BLaER1 treated with 17β-estradiol and CSF1 and Interleukin-3, amounts not matched to agents 10 nM and 100 nM (cell line): ENCODE results near the gene DTX3.
A peak's percentile ranks its signal among the peaks of the same experiment; 100 is the strongest.
"Not testable (repeated sequence)": the region's sequence is repeated elsewhere in the genome, so short reads cannot be mapped to it uniquely, and the experiment has no call there.

Experiments used
- H3K27ac ChIP-seq, 11 experiments: shearing (Covaris generic); formaldehyde crosslinking; 2 replicates each; pipeline ENCODE4 v1.8.1; 2022
- H3K27me3 ChIP-seq, 11 experiments: shearing (Covaris generic); formaldehyde crosslinking; 2 replicates each; pipeline ENCODE4 v1.8.1; 2022
- H3K36me3 ChIP-seq, 11 experiments: shearing (Covaris generic); formaldehyde crosslinking; 2 replicates each; pipeline ENCODE4 v1.8.1; 2022
- H3K4me1 ChIP-seq, 10 experiments: shearing (Covaris generic); formaldehyde crosslinking; 2 replicates each; pipeline ENCODE4 v1.8.1; 2022
- H3K4me2 ChIP-seq, 11 experiments: shearing (Covaris generic); formaldehyde crosslinking; 2 replicates each; pipeline ENCODE4 v1.8.1; 2022
- H3K4me3 ChIP-seq, 10 experiments: shearing (Covaris generic); formaldehyde crosslinking; 2 replicates each; pipeline ENCODE4 v1.8.1; 2022
- H3K9ac ChIP-seq, 11 experiments: shearing (Covaris generic); formaldehyde crosslinking; 2 replicates each; pipeline ENCODE4 v1.8.1; 2022
- H3K9me3 ChIP-seq, 11 experiments: shearing (Covaris generic); formaldehyde crosslinking; replicated peaks in 1 of 11; 2 replicates each; pipeline ENCODE4 v1.8.1; 2022
- H4K20me1 ChIP-seq, 11 experiments: shearing (Covaris generic); formaldehyde crosslinking; 2 replicates each; pipeline ENCODE4 v1.8.1; 2022
- Cebpa-rat ChIP-seq, 11 experiments: shearing (Covaris generic); IDR thresholded peaks; 2 replicates each; pipeline ENCODE4 v1.8.1; 2022

DTX3 gene, protein sequence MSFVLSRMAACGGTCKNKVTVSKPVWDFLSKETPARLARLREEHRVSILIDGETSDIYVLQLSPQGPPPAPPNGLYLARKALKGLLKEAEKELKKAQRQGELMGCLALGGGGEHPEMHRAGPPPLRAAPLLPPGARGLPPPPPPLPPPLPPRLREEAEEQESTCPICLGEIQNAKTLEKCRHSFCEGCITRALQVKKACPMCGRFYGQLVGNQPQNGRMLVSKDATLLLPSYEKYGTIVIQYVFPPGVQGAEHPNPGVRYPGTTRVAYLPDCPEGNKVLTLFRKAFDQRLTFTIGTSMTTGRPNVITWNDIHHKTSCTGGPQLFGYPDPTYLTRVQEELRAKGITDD

DNA sequence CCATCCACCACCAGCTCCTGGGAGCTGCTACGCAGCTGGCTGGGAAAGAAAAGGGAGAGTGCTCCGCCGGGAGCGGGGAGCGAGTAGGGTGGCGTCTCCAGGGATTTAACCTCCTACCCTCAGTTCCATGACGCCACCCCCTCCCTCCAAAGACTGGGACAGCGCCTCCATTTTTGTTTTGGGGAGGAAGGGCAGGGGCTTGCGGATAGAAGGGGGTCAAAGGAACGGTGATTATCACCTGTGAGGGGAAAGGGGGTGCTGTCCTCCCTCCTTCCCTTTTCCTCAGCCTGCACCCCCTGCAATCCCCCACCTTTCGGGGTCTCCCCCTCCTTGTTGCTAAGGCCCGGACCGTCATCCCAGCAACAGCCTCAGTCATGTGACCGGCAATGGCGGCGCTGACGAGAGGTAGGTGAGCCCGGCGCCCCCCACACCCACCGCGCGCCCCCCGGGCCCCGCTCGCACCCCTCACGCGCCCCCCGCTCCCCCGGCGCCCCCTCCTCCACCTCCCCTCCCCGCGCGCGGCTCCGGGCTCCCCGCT lies at the start of gene DTX3:
DTX3 (plus strand) TSS at position 371 of the 538 bp plus-strand sequence. CDS start 1,694 bp downstream, outside the sequence.
- H3K36me3 ChIP-seq = peaks cover 0 to 30% (median 9%) of the 10 kb centered on the region in 11 experiments; a peak in 7 of 22 replicates
- H3K4me2 ChIP-seq = peak within 1 kb of the TSS; percentile 78 to 94 (median 89)
- H3K4me3 ChIP-seq = peak within 1 kb of the TSS; percentile 51 to 72 (median 60)
- H3K4me1 ChIP-seq = peaks cover 21 to 48% (median 36%) of the 10 kb centered on the region in 10 experiments; a peak in 19 of 20 replicates
- H3K27me3 ChIP-seq = peaks cover 38 to 70% (median 59%) of the 10 kb centered on the region in 11 experiments
- no peaks in the 10 kb centered on the region for H3K9me3 ChIP-seq
- H3K27ac ChIP-seq = peak within 1 kb of the TSS; percentile 44 to 71 (median 65); a peak in 18 of 22 replicates
- no peak for TF ChIP-seq Cebpa-rat (IDR thresholded peaks at IDR 0.05)
- H3K9ac ChIP-seq = peak within 1 kb of the TSS; percentile 29 to 74 (median 70); a peak in 21 of 22 replicates
- H4K20me1 ChIP-seq = no peaks in the 10 kb centered on the region

DNA sequence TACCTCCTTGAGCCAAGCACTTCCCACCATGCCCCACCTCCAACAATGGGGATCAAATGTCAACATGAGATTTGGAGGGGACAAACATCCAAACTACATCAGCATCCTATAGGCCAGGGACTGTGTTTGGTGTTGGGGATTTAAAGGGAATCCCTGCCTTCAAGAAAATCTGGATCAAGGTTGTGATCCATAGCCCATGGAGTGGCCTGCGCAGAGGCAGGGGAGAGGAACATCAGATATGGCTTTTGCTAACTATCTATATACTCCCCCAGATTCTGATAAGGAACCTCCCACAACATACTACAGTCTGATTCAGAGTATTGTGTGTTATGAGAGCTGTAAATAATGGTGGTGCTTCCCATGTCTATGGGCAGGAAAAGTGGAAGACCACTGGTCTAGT lies 49.7 kb upstream of the DTX3 start:
- peaks cover 18 to 31% (median 21%) of the 10 kb centered on the region in 11 experiments for H3K27me3 ChIP-seq
- H3K4me3 ChIP-seq = no peak overlapping the region
- no peak for TF ChIP-seq Cebpa-rat (IDR thresholded peaks at IDR 0.05)
- no peaks in the 10 kb centered on the region for H3K36me3 ChIP-seq
- H3K9me3 ChIP-seq = no peaks in the 10 kb centered on the region
- peaks cover 0 to 17% (median 15%) of the 10 kb centered on the region in 10 experiments; a peak in 16 of 20 replicates for H3K4me1 ChIP-seq
- no peak overlapping the region for H3K27ac ChIP-seq
- H3K4me2 ChIP-seq = no peak overlapping the region
- no peak overlapping the region for H3K9ac ChIP-seq
- no peaks in the 10 kb centered on the region for H4K20me1 ChIP-seq

DNA sequence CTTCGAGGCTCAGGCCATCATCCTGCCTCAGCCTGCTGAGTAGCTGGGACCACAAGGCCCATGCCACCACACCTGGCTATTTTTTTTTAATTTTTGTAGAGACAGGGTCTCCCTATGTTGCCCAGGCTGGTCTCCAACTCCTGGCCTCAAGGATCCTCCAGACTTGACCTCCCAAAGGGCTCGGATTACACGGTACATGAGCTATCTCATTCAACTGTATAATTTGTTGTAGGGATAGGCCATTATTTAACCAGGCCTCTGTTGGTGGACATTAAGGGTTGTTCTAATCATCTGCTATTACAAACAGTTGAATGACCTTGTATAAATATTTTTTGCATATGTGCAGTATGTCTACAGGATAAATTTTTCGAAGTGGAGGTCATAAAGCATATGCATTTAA lies 45.8 kb upstream of the DTX3 start:
- no peak for TF ChIP-seq Cebpa-rat (IDR thresholded peaks at IDR 0.05)
- Histone ChIP-seq H4K20me1 (no peaks in the 10 kb centered on the region), H3K27ac (no peak overlapping the region), H3K36me3 (no peaks in the 10 kb centered on the region), H3K4me1 (peaks cover 0 to 5% (median 3%) of the 10 kb centered on the region in 10 experiments; a peak in 11 of 20 replicates), H3K9me3 (no peaks in the 10 kb centered on the region), H3K4me2 (no peak overlapping the region), H3K4me3 (no peak overlapping the region), H3K9ac (no peak overlapping the region), H3K27me3 (no peaks in the 10 kb centered on the region)

DNA sequence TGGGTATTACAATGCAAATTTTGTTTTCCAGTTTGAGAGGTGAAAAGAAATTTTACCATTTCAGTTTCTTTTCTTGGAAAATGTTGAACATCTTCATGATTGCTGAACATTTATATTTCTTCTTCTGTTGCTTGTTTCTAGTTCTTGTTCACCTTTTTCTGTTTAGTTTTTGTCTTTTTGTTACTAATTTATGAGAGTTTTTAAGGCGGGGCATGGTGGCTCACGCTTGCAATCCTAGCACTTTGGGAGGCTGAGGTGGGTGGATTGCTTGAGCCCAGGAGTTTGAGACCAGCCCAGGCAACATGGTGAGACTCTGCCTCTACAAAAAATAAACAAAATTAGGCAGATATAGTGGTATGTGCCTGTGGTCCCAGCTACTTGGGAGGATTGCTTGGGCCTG lies 44.1 kb upstream of the DTX3 start:
- H3K4me2 ChIP-seq = no peak overlapping the region
- no peak overlapping the region for H3K9ac ChIP-seq
- H3K9me3 ChIP-seq = no peaks in the 10 kb centered on the region
- H4K20me1 ChIP-seq = no peaks in the 10 kb centered on the region
- no peak for TF ChIP-seq Cebpa-rat (IDR thresholded peaks at IDR 0.05)
- no peak overlapping the region for H3K27ac ChIP-seq
- no peaks in the 10 kb centered on the region for H3K36me3 ChIP-seq
- no peaks in the 10 kb centered on the region for H3K27me3 ChIP-seq
- H3K4me1 ChIP-seq = peaks cover 0 to 5% (median 0%) of the 10 kb centered on the region in 10 experiments; a peak in 1 of 20 replicates
- no peak overlapping the region for H3K4me3 ChIP-seq

DNA sequence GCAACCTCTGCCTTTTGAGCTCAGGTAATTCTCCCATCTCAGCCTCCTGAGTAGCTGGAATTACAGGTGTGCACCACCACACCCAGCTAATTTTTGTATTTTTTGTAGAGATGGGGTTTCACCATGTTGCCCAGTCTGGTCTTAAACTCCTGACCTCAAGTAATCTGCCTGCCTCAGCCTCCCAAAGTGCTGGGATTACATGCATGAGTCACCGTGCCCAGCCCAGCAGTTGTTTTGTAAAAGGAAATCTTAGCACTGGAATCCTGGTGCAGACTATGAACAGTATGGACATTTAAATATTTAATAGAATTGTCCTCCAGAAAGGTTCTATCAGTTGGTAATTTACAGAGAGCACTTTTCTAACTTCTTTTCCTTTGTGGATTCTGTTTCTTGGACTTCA lies 43.5 kb upstream of the DTX3 start:
- H3K4me1 ChIP-seq, H3K9ac ChIP-seq, H3K4me3 ChIP-seq, H3K9me3 ChIP-seq, H3K27ac ChIP-seq, H3K4me2 ChIP-seq, H3K27me3 ChIP-seq, H4K20me1 ChIP-seq, H3K36me3 ChIP-seq: not testable (repeated sequence)

DNA sequence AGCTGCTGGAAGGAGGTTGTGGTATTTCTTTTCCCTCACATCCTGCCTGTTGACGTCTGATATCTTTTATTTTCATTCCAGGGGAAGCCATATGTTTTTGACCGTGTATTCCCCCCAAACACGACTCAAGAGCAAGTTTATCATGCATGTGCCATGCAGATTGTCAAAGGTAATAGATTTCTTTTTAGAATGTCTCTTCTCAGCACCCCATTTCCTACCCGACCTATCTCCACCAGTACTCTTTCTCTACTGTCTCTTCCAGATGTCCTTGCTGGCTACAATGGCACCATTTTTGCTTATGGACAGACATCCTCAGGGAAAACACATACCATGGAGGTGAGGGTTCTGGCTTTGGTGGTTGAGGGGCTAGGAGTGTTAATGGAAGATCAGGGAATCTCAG lies 41.3 kb upstream of the DTX3 start:
- H3K9me3 ChIP-seq = no peaks in the 10 kb centered on the region
- no peaks in the 10 kb centered on the region for H4K20me1 ChIP-seq
- no peak overlapping the region for H3K27ac ChIP-seq
- no peak overlapping the region for H3K4me2 ChIP-seq
- no peak overlapping the region for H3K9ac ChIP-seq
- TF ChIP-seq Cebpa-rat (IDR thresholded peaks at IDR 0.05) = no peak
- H3K4me3 ChIP-seq = no peak overlapping the region
- peaks cover 0 to 5% (median 0%) of the 10 kb centered on the region in 10 experiments; a peak in 1 of 20 replicates for H3K4me1 ChIP-seq
- H3K36me3 ChIP-seq = no peaks in the 10 kb centered on the region
- no peaks in the 10 kb centered on the region for H3K27me3 ChIP-seq

DNA sequence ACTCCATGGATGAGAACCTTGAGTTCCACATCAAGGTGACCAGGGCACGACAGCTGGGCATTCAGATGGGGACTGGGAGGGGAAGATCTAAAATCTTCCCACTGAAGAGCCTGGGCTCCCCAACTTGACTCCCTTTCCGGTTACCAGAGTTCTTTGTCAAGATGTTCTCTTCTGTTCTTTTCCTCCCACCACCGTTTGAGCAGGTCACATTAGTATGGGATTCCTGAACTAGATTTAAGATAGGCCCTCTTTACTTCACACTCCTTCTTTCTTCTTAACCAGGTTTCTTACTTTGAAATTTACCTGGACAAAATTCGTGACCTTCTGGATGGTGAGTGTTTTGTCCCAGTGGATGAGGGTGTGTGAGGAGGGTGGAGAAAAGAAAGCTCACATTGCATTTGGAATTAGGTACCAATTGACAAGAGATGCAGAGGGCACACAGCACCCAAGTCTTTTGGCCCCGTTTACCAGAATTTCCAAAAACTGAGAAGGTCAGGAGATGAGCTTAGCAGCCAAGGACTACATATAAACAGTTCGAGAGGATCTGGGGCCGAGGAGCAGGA lies 40.4 kb upstream of the DTX3 start:
- Histone ChIP-seq H3K27me3 (no peaks in the 10 kb centered on the region), H3K36me3 (no peaks in the 10 kb centered on the region), H3K9ac (no peak overlapping the region), H3K4me1 (peaks cover 0 to 5% (median 0%) of the 10 kb centered on the region in 10 experiments; a peak in 1 of 20 replicates), H3K9me3 (no peaks in the 10 kb centered on the region), H4K20me1 (no peaks in the 10 kb centered on the region), H3K4me3 (no peak overlapping the region), H3K27ac (no peak overlapping the region), H3K4me2 (no peak overlapping the region)
- no peak for TF ChIP-seq Cebpa-rat (IDR thresholded peaks at IDR 0.05)

DNA sequence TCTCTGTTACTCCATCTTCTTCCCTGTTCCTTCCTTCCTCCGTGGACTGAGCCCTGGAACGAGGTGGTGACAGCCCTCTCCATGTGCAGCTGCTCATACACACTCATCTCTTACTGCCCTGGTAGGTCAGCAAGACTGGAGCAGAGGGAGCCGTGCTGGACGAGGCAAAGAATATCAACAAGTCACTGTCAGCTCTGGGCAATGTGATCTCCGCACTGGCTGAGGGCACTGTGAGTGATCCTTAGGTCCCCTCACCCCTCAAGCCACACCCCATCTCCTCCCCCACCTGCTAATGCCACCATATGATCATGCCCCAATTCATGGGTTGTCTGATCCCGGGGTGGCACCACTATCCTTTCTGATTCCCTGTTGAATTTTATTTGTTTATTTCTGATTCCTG lies 35.8 kb upstream of the DTX3 start:
- Histone ChIP-seq H3K9me3 (no peaks in the 10 kb centered on the region), H3K4me3 (no peak overlapping the region), H3K4me2 (no peak overlapping the region), H3K36me3 (no peaks in the 10 kb centered on the region), H3K27me3 (no peaks in the 10 kb centered on the region), H4K20me1 (no peaks in the 10 kb centered on the region), H3K4me1 (no peaks in the 10 kb centered on the region), H3K27ac (no peak overlapping the region), H3K9ac (no peak overlapping the region)
- no peak for TF ChIP-seq Cebpa-rat (IDR thresholded peaks at IDR 0.05)

DNA sequence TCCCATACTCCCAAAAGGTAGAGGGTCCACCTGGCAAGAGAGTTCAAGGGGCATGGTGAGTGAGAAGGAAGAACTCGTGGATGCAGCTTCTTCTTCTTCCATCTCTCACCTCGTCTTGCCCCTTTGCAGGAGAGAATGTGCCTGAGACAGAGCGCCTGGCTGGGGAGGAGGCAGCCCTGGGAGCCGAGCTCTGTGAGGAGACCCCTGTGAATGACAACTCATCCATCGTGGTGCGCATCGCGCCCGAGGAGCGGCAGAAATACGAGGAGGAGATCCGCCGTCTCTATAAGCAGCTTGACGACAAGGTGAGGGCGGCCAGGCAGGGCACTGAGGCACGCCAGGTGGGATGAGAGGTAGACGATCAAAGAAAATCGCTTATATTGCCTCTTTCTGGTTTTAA lies 34.8 kb upstream of the DTX3 start:
- Histone ChIP-seq H3K36me3 (no peaks in the 10 kb centered on the region), H3K27me3 (no peaks in the 10 kb centered on the region), H3K27ac (no peak overlapping the region), H3K4me2 (no peak overlapping the region), H4K20me1 (no peaks in the 10 kb centered on the region), H3K9ac (no peak overlapping the region), H3K4me1 (no peaks in the 10 kb centered on the region), H3K9me3 (no peaks in the 10 kb centered on the region), H3K4me3 (no peak overlapping the region)
- no peak for TF ChIP-seq Cebpa-rat (IDR thresholded peaks at IDR 0.05)

DNA sequence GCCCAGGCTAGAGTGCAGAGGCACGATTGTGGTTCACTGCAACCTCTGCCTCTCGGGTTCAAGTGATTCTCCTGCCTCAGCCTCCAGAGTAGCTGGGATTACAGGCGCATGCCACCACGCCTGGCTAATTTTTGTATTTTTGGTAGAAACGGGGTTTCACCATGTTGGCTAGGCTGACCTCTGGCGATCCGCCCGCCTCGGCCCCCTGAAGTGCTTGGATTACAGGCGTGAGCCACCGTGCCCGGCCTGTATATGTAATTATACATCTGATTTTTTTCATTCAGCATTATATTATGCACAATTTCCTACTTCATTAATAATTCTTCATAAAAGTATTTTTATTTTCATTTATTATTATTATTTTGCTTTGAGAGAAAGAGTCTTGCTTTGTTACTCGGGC lies 34.2 kb upstream of the DTX3 start:
- not testable (repeated sequence) for H3K9ac ChIP-seq, H3K9me3 ChIP-seq, H3K27me3 ChIP-seq, H3K4me2 ChIP-seq, H3K4me3 ChIP-seq, H3K4me1 ChIP-seq, H3K36me3 ChIP-seq, H3K27ac ChIP-seq, H4K20me1 ChIP-seq
